ENCODE measurements around the gene DHX57. TPM values are rescaled to one million over a fixed set of nuclear protein-coding genes. Genes with fewer than 3 reads are reported as not detected.

Gene DHX57
- total RNA-seq, 1 donor from 2014 or later = 18.6 TPM

DNA sequence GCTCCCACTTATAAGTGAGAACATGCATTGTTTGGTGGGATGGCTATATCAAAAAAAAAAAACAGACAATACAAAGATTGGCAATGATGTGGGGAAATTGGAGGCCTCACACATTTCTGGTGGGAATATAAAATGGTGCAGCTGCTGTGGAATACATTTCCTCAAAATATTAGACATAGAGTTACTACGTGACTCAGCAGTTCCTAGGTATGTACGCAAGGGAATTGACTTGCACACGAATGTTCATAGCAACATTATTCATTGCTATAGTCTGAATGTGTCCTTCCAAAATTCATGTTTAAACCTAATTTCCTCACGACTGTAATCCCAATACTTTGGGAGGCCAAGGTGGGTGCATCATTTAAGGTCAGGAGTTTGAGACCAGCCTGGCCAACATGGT, 11.6 kb upstream of the DHX57 start:
- Histone ChIP-seq H3K9me3 (ENCODE audit: insufficient read depth, low read depth, low read length) (no peaks in the 10 kb centered on the region), H3K36me3 (ENCODE audit: insufficient read depth, low read length) (no peaks in the 10 kb centered on the region), H3K4me2 (ENCODE audit: low read length) (no peak overlapping the region), H3K4me1 (ENCODE audit: insufficient read depth, low read length) (no peaks in the 10 kb centered on the region), H3K9ac (ENCODE audit: low read length) (no peak overlapping the region), H3K27ac (ENCODE audit: low read depth, low read length) (no peak overlapping the region), H4K20me1 (ENCODE audit: insufficient read depth, low read length) (no peaks in the 10 kb centered on the region), H3K4me3 (ENCODE audit: insufficient read depth, low read depth, low read length) (no peak overlapping the region), H2AFZ (ENCODE audit: low read depth, low read length) (no peak overlapping the region), H3K27me3 (ENCODE audit: insufficient read depth, low read length) (no peaks in the 10 kb centered on the region), H3K79me2 (ENCODE audit: insufficient read depth, low read length) (no peaks in the 10 kb centered on the region)
- Mint-ChIP-seq H3K27me3 (ENCODE audit: low read depth, unreplicated experiment) (no peaks in the 10 kb centered on the region), H3K4me1 (ENCODE audit: low read depth, unreplicated experiment) (no peaks in the 10 kb centered on the region), H3K9me3 (ENCODE audit: unreplicated experiment) (no peaks in the 10 kb centered on the region), H3K27ac (ENCODE audit: unreplicated experiment) (no peak overlapping the region), H3K4me3 (ENCODE audit: unreplicated experiment) (no peak overlapping the region), H3K36me3 (ENCODE audit: low read depth, unreplicated experiment) (no peaks in the 10 kb centered on the region)
- DNase-seq (ENCODE audit: low read depth) (no peak), FAIRE-seq (no peak)
- TF ChIP-seq CTCF (IDR thresholded peaks at IDR 0.05; ENCODE audit: insufficient read depth, low read depth, low read length) (no peak), EZH2 (IDR thresholded peaks at IDR 0.05; ENCODE audit: insufficient read depth, low read length) (no peak)

DNA sequence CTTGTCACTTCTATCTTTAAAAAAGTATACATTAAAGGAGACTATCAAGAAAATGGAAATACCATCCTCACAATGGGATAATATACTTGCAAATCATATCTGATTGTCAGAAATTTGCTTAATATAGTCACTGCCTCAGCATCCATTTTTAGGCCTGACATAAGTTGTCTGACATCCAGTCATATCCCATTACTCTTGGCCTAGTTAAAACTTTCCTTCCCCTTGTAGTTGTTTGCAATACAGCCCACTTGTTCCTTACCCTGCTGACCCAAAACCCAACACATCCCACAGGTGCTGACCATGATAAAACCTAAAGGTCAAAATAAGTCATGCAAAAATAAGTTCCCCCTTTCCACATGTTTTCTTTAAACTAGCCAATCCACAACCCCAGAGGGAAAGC, 10.3 kb upstream of the DHX57 start:
- H3K4me3 ChIP-seq (ENCODE audit: insufficient read depth, low read depth, low read length) = no peak overlapping the region
- no peaks in the 10 kb centered on the region for H3K9me3 ChIP-seq (ENCODE audit: insufficient read depth, low read depth, low read length)
- no peak overlapping the region for H3K9ac ChIP-seq (ENCODE audit: low read length)
- no peaks in the 10 kb centered on the region for H3K79me2 ChIP-seq (ENCODE audit: insufficient read depth, low read length)
- Mint-ChIP-seq H3K27ac (ENCODE audit: unreplicated experiment) (no peak overlapping the region), H3K4me3 (ENCODE audit: unreplicated experiment) (no peak overlapping the region), H3K9me3 (ENCODE audit: unreplicated experiment) (no peaks in the 10 kb centered on the region), H3K36me3 (ENCODE audit: low read depth, unreplicated experiment) (no peaks in the 10 kb centered on the region), H3K27me3 (ENCODE audit: low read depth, unreplicated experiment) (no peaks in the 10 kb centered on the region), H3K4me1 (ENCODE audit: low read depth, unreplicated experiment) (no peaks in the 10 kb centered on the region)
- FAIRE-seq (no peak), DNase-seq (ENCODE audit: low read depth) (no peak)
- no peak overlapping the region for H2AFZ ChIP-seq (ENCODE audit: low read depth, low read length)
- no peaks in the 10 kb centered on the region for H3K36me3 ChIP-seq (ENCODE audit: insufficient read depth, low read length)
- H3K4me2 ChIP-seq (ENCODE audit: low read length) = no peak overlapping the region
- H3K4me1 ChIP-seq (ENCODE audit: insufficient read depth, low read length) = no peaks in the 10 kb centered on the region
- TF ChIP-seq CTCF (IDR thresholded peaks at IDR 0.05; ENCODE audit: insufficient read depth, low read depth, low read length) (no peak), EZH2 (IDR thresholded peaks at IDR 0.05; ENCODE audit: insufficient read depth, low read length) (no peak)
- H4K20me1 ChIP-seq (ENCODE audit: insufficient read depth, low read length) = no peaks in the 10 kb centered on the region
- H3K27me3 ChIP-seq (ENCODE audit: insufficient read depth, low read length) = no peaks in the 10 kb centered on the region
- no peak overlapping the region for H3K27ac ChIP-seq (ENCODE audit: low read depth, low read length)

DNA sequence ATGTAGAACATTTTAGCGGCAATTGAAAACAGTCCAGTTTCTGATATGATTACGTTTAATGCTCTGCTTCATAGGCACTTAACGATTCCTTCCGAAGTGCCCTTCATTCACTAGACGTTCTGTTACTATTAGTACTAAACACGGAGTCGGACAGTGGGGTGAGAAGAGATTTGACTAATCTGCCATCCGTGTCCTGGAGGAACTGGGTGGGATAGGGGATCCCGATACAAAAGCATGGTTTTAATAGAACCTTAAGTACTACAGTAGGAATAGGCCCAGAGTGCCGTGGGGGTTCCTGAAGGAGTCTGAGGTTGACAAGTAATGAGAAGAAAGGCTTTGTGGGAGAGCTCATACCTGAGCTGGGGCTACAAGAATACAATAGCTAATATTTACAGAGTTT, 673 bp upstream of the DHX57 start:
- Histone ChIP-seq H3K79me2 (ENCODE audit: insufficient read depth, low read length) (peaks cover 37% of the 10 kb centered on the region), H4K20me1 (ENCODE audit: insufficient read depth, low read length) (no peaks in the 10 kb centered on the region), H3K4me1 (ENCODE audit: insufficient read depth, low read length) (peaks cover 14% of the 10 kb centered on the region), H3K27me3 (ENCODE audit: insufficient read depth, low read length) (no peaks in the 10 kb centered on the region), H3K4me2 (ENCODE audit: low read length) (peak overlapping the region; percentile 94), H2AFZ (ENCODE audit: low read depth, low read length) (peak overlapping the region; percentile 99), H3K4me3 (ENCODE audit: insufficient read depth, low read depth, low read length) (peak overlapping the region; percentile 94), H3K36me3 (ENCODE audit: insufficient read depth, low read length) (no peaks in the 10 kb centered on the region), H3K9me3 (ENCODE audit: insufficient read depth, low read depth, low read length) (no peaks in the 10 kb centered on the region), H3K27ac (ENCODE audit: low read depth, low read length) (peak overlapping the region; percentile 73), H3K9ac (ENCODE audit: low read length) (peak overlapping the region; percentile 89)
- FAIRE-seq = no peak
- H3K27ac Mint-ChIP-seq (ENCODE audit: unreplicated experiment) = peak overlapping the region; percentile 68
- peaks cover 2% of the 10 kb centered on the region for H3K36me3 Mint-ChIP-seq (ENCODE audit: low read depth, unreplicated experiment)
- no peaks in the 10 kb centered on the region for H3K9me3 Mint-ChIP-seq (ENCODE audit: unreplicated experiment)
- H3K4me3 Mint-ChIP-seq (ENCODE audit: unreplicated experiment) = peak overlapping the region; percentile 94
- no peak for TF ChIP-seq CTCF (IDR thresholded peaks at IDR 0.05; ENCODE audit: insufficient read depth, low read depth, low read length)
- TF ChIP-seq EZH2 (IDR thresholded peaks at IDR 0.05; ENCODE audit: insufficient read depth, low read length) = no peak
- DNase-seq (ENCODE audit: low read depth) = no peak
- peaks cover 8% of the 10 kb centered on the region for H3K4me1 Mint-ChIP-seq (ENCODE audit: low read depth, unreplicated experiment)
- no peaks in the 10 kb centered on the region for H3K27me3 Mint-ChIP-seq (ENCODE audit: low read depth, unreplicated experiment)

All from astrocyte (in vitro differentiated cells and primary cell).